Adipocyte (in vitro differentiated cells): ENCODE data around the gene UBXN6.

Experiments used
- DNase-seq: peaks from one replicate; pipeline ENCODE4 v3.0.0-alpha.2; 2015; ENCODE audit warnings: low read depth
- H3K27me3 ChIP-seq: replicated peaks from 2 replicates; pipeline ENCODE4 v1.7.0; 2013; ENCODE audit warnings: mild to moderate bottlenecking, low read length, moderate library complexity; ENCODE audit not compliant: control insufficient read depth, insufficient read depth
- H3K36me3 ChIP-seq: 2 replicates; pipeline ENCODE4 v1.7.0; 2013; ENCODE audit warnings: low read length, mild to moderate bottlenecking, moderate library complexity; ENCODE audit not compliant: control insufficient read depth, insufficient read depth, severe bottlenecking
- H3K4me1 ChIP-seq: 2 replicates; pipeline ENCODE4 v1.7.0; 2013; ENCODE audit warnings: mild to moderate bottlenecking, low read length, moderate library complexity; ENCODE audit not compliant: control insufficient read depth, insufficient read depth
- H3K4me3 ChIP-seq: 2 replicates; pipeline ENCODE4 v1.7.0; 2013; ENCODE audit warnings: mild to moderate bottlenecking, low read length, moderate library complexity
- H3K9ac ChIP-seq: 2 replicates; pipeline ENCODE4 v1.7.0; 2013; ENCODE audit warnings: mild to moderate bottlenecking, low read length, moderate library complexity
- H3K9me3 ChIP-seq: 2 replicates; pipeline ENCODE4 v1.7.0; 2013; ENCODE audit warnings: mild to moderate bottlenecking, low read length, moderate library complexity; ENCODE audit not compliant: control insufficient read depth

Gene UBXN6

GRCh38 chr19:4431296-4431695 is 26.3 kb downstream of the UBXN6 start:
- H3K9ac ChIP-seq, result no peak overlapping the region
- peaks cover 29% of the 10 kb centered on the region for H3K36me3 ChIP-seq
- DNase-seq, result no peak

DNA sequence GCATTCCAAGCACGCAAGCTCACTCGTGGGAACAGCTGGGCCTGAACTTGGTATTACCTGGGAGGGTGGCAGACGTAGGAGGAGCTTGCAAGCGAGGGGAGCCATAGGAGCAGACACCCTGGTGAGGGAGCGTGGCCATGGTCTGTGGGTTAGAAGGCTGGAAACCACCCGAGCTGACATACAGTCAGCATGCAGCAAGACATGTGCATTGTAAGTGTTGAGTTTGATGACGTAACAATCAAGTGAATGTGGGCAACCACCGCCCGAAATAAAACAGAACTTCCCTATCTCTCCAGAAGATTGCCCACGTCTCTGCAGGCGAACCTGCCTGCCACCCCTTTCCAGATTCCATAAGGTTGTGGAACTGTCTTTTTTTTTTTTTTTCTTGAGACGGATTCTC is 26.8 kb downstream of the UBXN6 start:
- DNase-seq, result no peak
- peaks cover 29% of the 10 kb centered on the region for H3K36me3 ChIP-seq
- H3K9me3 ChIP-seq, result no peaks in the 10 kb centered on the region
- H3K27me3 ChIP-seq, result no peaks in the 10 kb centered on the region
- H3K9ac ChIP-seq, result no peak overlapping the region
- H3K4me1 ChIP-seq, result peaks cover 3% of the 10 kb centered on the region
- H3K4me3 ChIP-seq, result no peak overlapping the region

More at GRCh38 chr19:4431296-4431695, 26.3 kb downstream of the UBXN6 start:
- H3K9me3 ChIP-seq, result no peaks in the 10 kb centered on the region
- H3K4me3 ChIP-seq, result no peak overlapping the region
- no peaks in the 10 kb centered on the region for H3K4me1 ChIP-seq
- no peaks in the 10 kb centered on the region for H3K27me3 ChIP-seq

DNA sequence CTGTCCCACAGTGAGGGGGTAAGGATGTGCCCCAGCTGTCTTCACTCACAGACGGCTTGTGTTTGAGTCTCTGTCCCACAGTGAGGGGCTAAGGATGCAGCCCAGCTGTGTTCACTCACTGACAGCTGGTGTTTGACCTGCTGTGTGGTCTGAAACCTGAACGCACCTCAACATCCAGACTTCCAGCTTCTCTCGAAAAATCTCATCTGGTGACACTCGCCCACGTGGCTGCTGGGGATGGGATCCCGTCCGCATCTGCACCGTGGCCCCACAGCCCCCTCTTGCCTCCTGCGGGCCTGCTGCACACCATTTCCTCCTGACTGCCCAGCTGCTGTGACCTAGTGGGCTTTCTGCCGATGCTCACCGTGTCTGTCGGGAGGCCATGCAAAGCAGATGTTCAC is 27.8 kb downstream of the UBXN6 start:
- H3K27me3 ChIP-seq, result no peaks in the 10 kb centered on the region
- DNase-seq, result no peak
- no peak overlapping the region for H3K4me3 ChIP-seq
- no peak overlapping the region for H3K9ac ChIP-seq
- no peaks in the 10 kb centered on the region for H3K9me3 ChIP-seq
- peaks cover 29% of the 10 kb centered on the region for H3K36me3 ChIP-seq
- peaks cover 10% of the 10 kb centered on the region for H3K4me1 ChIP-seq

GRCh38 chr19:4429256-4429655 is 28.3 kb downstream of the UBXN6 start:
- Histone ChIP-seq H3K4me3 (no peak overlapping the region), H3K9me3 (no peaks in the 10 kb centered on the region), H3K4me1 (peaks cover 10% of the 10 kb centered on the region), H3K9ac (no peak overlapping the region), H3K27me3 (no peaks in the 10 kb centered on the region), H3K36me3 (peaks cover 25% of the 10 kb centered on the region)
- no peak for DNase-seq

- no peaks in the 10 kb centered on the region for H3K9me3 ChIP-seq
- no peak overlapping the region for H3K9ac ChIP-seq
- no peaks in the 10 kb centered on the region for H3K27me3 ChIP-seq
- no peak overlapping the region for H3K4me3 ChIP-seq
- H3K36me3 ChIP-seq, result peaks cover 29% of the 10 kb centered on the region
- H3K4me1 ChIP-seq, result peaks cover 10% of the 10 kb centered on the region
- no peak for DNase-seq
Measured at GRCh38 chr19:4428326-4428975, 29.1 kb downstream of the UBXN6 start.

DNA sequence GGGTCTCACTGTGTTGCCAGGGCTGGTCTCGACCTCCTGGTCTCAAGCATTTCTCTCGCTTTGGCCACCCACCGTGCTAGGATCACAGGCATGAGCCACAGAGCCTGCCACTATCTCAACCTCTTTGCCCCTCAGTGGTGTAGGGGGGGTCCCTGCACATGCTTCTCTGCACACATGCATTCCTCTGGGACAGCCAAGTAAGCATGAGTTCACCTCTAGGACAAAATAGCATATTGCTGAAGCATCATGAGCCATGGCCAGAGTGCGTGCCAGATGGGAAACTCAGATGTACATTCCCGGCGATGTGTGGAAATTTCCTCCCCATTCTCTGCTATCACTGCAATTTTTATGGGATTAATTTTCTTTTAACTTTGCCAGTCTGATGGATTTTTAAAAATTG is 32.1 kb downstream of the UBXN6 start:
- Histone ChIP-seq H3K27me3 (no peaks in the 10 kb centered on the region), H3K4me1 (peaks cover 14% of the 10 kb centered on the region), H3K9me3 (no peaks in the 10 kb centered on the region), H3K4me3 (no peak overlapping the region), H3K36me3 (peaks cover 22% of the 10 kb centered on the region), H3K9ac (peak overlapping the region; percentile 55)
- DNase-seq, result peak; percentile 15

GRCh38 chr19:4423416-4424126 is 34.0 kb downstream of the UBXN6 start:
- no peak for DNase-seq
- Histone ChIP-seq H3K4me3 (no peak overlapping the region), H3K9me3 (no peaks in the 10 kb centered on the region), H3K27me3 (no peaks in the 10 kb centered on the region), H3K4me1 (peaks cover 17% of the 10 kb centered on the region), H3K36me3 (peaks cover 13% of the 10 kb centered on the region), H3K9ac (no peak overlapping the region)

- no peak overlapping the region for H3K4me3 ChIP-seq
- no peaks in the 10 kb centered on the region for H3K27me3 ChIP-seq
- no peaks in the 10 kb centered on the region for H3K9me3 ChIP-seq
- H3K9ac ChIP-seq, result no peak overlapping the region
- H3K36me3 ChIP-seq, result no peaks in the 10 kb centered on the region
- peaks cover 24% of the 10 kb centered on the region for H3K4me1 ChIP-seq
- DNase-seq, result no peak
Measured at GRCh38 chr19:4416268-4416667, 41.3 kb downstream of the UBXN6 start.

DNA sequence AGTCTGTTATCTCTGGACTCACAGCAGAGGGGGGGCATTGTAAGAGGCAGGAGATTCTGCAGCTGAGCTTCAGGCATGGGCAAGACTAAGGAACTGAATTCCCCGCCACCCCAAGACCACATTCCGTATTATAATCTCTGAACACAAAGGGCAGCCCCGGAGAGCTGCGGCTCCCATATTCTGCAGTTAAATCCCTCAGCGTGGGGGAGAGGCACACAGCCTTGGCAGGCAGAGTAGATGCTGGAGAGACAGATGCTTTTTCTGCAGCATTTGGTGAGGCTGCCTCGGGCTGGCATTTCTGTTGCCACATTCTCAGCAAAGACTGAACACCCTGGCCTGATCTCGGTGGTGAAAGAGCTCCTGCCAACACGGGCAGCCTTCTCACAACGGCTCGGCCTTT is 42.2 kb downstream of the UBXN6 start:
- H3K9me3 ChIP-seq, result no peaks in the 10 kb centered on the region
- peak overlapping the region; percentile 47 for H3K9ac ChIP-seq
- H3K27me3 ChIP-seq, result no peaks in the 10 kb centered on the region
- peaks cover 19% of the 10 kb centered on the region for H3K4me1 ChIP-seq
- H3K36me3 ChIP-seq, result no peaks in the 10 kb centered on the region
- peak overlapping the region; percentile 48 for H3K4me3 ChIP-seq
- DNase-seq, result peak; percentile 30

- Histone ChIP-seq H3K27me3 (no peaks in the 10 kb centered on the region), H3K4me3 (peak overlapping the region; percentile 48), H3K36me3 (peaks cover under 1% of the 10 kb centered on the region), H3K4me1 (peaks cover 17% of the 10 kb centered on the region), H3K9ac (peak overlapping the region; percentile 0), H3K9me3 (no peaks in the 10 kb centered on the region)
- peak; percentile 34 for DNase-seq
Measured at GRCh38 chr19:4414800-4415321, 42.7 kb downstream of the UBXN6 start.

- Histone ChIP-seq H3K9me3 (no peaks in the 10 kb centered on the region), H3K4me1 (peaks cover 17% of the 10 kb centered on the region), H3K4me3 (peak overlapping the region; percentile 2), H3K36me3 (peaks cover 6% of the 10 kb centered on the region), H3K9ac (peak overlapping the region; percentile 0), H3K27me3 (no peaks in the 10 kb centered on the region)
- peak; percentile 28 for DNase-seq
Measured at GRCh38 chr19:4414144-4414799, 43.3 kb downstream of the UBXN6 start.
